GM18858 (cell line): Measurements from ENCODE around the gene C20orf202.
"Not testable (repeated sequence)": the region's sequence is repeated elsewhere in the genome, so short reads cannot be mapped to it uniquely, and the experiment has no call there.

Experiments
- ATAC-seq: cut with Tn5 transposase; IDR thresholded peaks from one replicate; pipeline ENCODE4 v1.9.1; 2021; ENCODE audit not compliant: unreplicated experiment

C20orf202 gene

DNA sequence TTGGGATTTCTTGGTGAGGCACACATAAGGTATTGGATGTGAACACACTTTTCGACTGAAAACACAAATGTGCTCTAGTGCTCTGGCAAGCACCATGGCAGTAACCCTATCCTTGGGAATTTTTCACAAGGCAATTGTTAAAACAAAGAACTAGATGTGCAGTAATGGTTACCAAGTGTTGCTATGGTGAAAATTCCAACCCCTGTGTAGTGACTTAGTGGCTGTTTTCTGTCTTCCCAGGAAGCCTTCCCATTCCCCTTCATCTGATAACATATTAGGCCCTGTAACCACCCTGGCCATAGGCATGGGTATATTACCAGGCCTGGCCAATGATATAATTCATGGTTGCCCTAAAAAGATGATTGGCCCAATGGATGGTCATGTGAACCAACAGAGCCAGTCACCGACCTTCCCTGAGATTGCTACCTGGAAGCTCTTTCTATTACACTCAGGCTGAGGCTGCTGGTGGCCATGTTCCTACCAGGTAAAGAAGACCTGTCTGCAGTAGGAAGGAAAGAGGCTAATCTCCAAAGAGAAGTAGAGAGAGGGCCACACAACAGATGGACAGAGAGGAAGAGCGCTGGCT is 4.1 kb downstream of the C20orf202 start:
- no peak for ATAC-seq

- ATAC-seq: no peak
These were observed 6.5 kb downstream of the C20orf202 start for GRCh38 chr20:1209447-1210387.

DNA sequence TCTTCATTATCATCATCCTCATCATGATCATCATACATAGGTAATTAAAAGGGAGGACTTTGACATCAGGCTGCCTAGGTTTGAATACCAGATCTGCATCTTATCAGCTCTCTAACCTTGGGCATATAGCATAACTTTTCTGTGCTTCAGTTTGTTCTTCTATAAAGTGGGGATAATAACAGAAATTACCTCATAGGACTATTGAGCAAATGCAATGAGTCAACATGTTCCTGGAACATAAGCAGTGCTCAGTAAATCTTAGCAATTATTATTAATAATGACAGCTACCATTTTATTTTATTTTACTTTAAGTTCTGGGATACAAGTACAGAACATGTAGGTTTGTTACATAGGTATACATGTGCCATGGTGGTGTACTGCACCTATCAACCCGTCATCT is 7.2 kb downstream of the C20orf202 start:
- ATAC-seq: no peak

DNA sequence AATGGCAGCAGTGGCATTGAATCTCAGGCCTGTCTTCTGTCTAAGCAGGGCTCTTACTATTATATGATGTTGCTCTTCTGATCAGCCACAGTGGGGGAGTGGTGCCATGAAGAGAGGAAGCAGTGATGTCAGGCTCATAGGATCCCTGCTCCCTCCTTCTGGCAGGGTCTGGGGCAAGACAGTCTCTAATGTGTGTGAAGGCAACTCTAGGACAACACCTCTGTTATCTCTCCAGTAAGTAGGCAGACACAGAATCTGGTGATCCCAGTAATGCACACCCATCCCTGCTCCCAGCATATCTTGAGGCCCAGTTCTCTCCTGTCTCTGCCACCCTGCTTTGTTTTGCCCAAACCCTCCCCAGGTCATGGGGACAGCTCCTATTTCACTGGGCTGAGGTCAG is 8.8 kb downstream of the C20orf202 start:
- ATAC-seq: no peak

- no peak for ATAC-seq
These were observed 9.5 kb downstream of the C20orf202 start for GRCh38 chr20:1212607-1213396.

DNA sequence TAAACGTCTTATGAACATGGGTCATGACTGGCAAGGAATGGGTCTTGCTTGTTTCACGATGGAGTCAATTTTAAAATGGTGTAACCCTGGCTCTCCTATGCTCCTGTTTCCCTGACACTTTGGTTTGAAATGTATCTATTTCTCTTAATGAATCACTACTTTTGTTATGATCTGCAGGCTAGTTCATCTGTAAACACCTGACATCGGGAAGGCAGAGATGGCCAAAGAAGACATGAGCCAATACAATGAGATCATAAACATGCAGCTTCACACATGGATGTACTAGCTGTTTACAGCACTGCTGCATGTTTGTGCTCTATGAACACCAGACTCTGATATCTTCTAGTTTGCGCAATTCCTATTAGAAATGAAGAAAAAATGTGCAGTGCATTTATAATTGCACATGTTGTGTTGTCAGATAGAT is 11.6 kb downstream of the C20orf202 start:
- no peak for ATAC-seq

GRCh38 chr20:1215386-1216170 is 12.3 kb downstream of the C20orf202 start:
- ATAC-seq: no peak

DNA sequence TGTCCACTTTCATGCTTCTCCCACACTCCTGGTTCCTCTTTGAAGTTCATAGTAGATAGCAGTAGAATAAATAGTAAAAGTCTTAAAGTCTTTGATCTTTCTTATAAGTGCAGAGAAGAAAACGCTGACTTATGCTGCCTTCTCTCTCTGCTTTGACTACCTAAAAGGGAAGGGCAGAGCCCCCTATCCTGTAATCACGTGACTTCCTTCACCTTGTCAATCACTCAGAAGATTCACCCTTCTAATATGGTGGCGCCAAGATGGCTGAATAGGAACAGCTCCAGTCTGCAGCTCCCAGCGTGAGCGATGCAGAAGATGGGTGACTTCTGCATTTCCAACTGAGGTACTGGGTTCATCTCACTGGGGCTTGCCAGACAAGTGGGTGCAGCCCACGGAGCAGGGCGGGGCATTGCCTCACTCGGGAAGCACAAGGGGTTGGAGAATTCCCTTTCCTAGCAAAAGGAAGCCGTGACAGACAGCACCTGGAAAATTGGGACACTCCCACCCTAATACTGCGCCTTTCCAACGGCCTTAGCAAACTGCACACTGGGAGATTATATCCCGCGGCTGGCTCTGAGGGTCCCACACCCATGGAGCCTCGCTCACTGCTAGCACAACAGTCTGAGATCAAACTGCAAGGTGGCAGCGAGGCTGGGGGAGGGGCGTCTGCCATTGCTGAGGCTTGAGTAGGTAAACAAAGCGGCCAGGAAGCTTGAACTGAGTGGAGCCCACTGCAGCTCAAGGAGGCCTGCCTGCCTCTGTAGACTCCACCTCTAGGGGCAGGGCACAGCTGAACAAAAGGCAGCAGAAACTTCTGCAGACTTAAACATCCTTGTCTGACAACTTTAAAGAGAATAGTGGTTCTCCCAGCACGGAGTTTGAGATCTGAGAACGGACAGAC is 13.5 kb downstream of the C20orf202 start:
- ATAC-seq: not testable (repeated sequence)

DNA sequence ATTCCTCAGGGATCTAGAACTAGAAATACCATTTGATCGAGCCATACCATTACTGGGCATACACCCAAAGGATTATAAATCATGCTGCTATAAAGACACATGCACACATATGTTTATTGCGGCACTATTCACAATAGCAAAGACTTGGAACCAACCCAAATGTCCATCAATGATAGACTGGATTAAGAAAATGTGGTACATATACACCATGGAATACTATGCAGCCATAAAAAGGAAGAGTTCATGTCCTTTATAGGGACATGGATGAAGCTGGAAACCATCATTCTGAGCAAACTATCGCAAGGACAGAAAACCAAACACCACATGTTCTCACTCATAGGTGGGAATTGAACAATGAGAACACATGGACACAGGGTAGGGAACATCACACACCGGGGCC is 19.5 kb downstream of the C20orf202 start:
- ATAC-seq: not testable (repeated sequence)

- no peak for ATAC-seq
These were observed 21.1 kb downstream of the C20orf202 start for GRCh38 chr20:1224205-1224890.

- ATAC-seq: no peak
These were observed 22.1 kb downstream of the C20orf202 start for GRCh38 chr20:1225263-1225782.

DNA sequence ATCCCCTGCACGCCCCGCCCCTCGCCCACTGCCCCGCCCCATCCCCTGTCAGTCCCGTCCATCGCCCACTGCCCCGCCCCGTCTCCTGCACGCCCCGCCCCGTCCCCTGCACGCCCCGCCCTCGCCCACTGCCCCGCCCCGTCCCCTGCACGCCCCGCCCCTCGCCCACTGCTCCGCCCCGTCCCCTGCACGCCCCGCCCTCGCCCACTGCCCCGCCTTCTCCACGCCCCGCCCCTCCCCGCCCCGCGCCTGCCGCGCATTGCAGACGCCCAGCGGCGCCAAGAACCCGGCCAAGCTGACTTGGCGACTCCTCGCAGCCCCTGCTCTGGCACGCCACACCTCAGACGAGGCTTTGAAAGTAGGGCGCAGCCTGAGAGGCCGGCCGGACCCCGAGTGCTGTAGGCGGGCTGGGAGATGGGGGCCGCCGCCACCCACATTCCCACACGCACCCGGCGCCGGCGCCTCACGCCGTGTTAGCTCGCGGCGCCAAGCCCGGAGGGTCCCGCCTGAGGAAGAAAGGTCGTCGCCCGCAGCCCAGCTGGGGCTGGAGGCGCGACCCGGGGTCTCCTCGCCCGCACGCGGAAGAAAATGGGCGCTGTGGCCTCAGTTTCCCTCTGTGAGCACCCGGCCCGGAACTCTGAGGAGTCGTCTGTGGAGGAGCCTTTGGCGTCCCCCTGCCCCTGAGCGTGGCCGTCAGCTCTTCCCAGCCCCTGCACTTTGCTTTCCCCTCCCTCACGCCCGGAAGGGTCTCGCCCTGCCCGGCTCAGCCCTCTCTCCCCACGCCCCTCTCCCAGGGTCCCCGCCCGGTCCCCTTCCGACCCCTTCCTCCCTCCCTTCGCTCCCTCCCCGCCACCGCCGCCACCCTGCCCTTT is 22.8 kb downstream of the C20orf202 start, which contains the start of gene RAD21L1:
Gene RAD21L1 (plus strand): TSS at position 262 of the 872 bp plus-strand sequence. CDS start 2,410 bp downstream, outside the sequence.
- no peak for ATAC-seq

GRCh38 chr20:1229541-1229940 is 26.3 kb downstream of the C20orf202 start:
- ATAC-seq: no peak

DNA sequence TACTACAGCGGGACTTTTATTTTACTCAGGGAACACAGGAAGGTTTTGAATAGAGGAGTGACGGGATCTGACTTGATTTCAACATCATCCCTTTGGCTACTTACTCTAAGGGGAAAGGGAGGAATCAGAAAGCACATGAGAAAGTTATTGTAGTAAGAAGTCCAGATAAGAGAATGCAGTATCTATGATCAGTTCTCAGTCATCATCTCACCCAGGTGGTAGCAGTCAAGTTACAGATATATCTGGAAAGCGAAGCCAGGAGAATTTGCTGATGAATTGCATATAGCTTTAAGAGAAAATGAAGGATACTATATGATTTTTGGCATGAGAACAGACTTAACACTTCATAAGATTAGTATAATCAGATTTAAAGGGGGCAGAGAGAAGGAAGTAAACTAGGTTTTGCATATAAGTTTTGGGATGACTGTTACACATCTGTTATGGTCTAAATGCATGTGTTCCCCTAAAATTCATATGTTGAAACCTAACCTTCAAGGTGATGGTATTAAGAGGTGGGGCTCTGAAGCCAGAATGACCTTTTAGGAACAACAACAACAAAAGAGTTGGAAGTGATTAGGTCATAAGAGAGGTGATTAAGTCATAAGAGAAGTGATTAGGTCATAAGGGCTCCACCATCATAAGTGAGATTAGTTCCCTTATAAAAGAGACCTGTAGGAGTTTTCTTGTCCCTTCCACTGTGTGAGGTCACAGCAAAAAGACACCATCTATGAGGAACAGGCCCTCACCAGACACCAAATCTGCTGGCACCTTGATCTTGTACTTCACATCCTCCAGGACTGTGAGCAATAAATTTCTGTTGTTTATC is 29.2 kb downstream of the C20orf202 start:
- no peak for ATAC-seq

DNA sequence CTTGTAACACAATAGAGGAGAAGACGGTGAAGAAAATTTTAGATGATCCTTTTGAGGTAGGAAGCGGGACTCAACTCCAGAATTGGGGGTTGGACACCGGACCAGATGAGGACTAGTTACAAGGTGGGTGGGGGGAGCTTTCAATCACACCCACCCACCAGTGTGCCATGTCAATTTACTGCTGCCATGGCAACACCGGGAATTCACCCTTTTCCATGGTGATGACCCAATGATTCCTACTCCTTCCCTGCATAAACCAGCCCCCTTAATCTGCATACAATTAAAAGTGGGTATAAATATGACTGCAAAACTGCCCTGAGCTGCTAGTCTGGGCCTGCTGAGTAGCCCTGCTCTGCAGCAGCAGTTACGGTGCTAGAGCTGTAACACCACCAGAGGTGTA is 37.3 kb downstream of the C20orf202 start:
- ATAC-seq: no peak

DNA sequence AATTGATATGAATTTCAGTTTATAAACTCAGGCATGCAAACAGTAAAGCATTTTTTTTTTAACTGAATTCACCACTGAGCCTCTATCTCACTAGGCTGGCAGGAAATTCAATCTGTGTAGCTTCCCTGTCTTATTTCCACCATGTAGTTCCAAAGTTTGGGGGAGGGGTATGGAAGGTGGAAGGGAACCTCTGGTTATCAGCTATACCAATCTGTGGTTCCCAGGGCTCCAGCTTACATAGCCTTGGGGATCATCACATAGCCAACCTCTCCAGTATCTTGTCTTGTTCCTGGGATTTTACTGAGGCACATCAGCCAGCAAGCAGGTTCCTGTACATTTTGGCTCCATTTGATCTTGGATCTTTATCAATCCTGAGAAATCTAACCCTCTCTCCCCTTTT is 38.2 kb downstream of the C20orf202 start:
- ATAC-seq: no peak

- no peak for ATAC-seq
These were observed 38.8 kb downstream of the C20orf202 start for GRCh38 chr20:1242099-1242498.
